AG09319 (cell line): ENCODE data around the gene CSNK1G1.

ENCODE experiments used
- DNase-seq: peaks from one replicate; pipeline ENCODE4 v3.0.0-alpha.2; 2010; ENCODE audit warnings: low read depth; ENCODE audit errors: extremely low read depth
- TF ChIP-seq, protein P1 (sequence below): IDR thresholded peaks from 2 replicates; pipeline ENCODE4 v1.5.1; 2011; ENCODE audit warnings: low read depth, mild to moderate bottlenecking, inconsistent platforms, low read length, moderate library complexity

CSNK1G1 gene

DNA sequence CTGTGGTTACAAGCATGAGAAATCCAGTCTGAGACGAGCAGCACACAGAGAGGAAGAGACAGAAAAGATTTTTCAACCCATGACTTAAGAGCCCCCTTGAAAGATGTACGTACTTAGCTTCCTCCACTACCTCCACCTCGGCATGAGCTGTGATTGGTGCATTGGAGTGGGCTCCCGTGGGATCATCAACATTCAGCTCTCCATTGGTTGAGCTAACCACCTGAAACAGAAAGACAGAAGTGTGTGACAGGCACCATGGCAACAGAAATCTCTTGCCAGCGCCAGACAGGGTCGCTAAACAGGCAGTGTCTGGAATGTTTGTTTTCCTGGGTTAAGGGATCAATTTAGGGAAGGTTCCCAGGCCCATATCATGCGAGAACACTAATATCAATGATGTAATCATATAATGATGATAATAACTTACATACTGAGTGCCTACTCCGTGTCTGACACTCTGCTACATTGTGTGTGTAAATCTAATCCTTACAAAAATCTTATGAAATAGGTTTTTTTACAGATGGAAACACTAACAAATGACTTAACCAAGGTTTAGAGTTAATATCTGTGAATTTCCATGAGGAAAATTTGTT lies 175.6 kb downstream of the CSNK1G1 start:
- no peak for DNase-seq
- TF ChIP-seq, protein P1, sequence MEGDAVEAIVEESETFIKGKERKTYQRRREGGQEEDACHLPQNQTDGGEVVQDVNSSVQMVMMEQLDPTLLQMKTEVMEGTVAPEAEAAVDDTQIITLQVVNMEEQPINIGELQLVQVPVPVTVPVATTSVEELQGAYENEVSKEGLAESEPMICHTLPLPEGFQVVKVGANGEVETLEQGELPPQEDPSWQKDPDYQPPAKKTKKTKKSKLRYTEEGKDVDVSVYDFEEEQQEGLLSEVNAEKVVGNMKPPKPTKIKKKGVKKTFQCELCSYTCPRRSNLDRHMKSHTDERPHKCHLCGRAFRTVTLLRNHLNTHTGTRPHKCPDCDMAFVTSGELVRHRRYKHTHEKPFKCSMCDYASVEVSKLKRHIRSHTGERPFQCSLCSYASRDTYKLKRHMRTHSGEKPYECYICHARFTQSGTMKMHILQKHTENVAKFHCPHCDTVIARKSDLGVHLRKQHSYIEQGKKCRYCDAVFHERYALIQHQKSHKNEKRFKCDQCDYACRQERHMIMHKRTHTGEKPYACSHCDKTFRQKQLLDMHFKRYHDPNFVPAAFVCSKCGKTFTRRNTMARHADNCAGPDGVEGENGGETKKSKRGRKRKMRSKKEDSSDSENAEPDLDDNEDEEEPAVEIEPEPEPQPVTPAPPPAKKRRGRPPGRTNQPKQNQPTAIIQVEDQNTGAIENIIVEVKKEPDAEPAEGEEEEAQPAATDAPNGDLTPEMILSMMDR = no peak

DNA sequence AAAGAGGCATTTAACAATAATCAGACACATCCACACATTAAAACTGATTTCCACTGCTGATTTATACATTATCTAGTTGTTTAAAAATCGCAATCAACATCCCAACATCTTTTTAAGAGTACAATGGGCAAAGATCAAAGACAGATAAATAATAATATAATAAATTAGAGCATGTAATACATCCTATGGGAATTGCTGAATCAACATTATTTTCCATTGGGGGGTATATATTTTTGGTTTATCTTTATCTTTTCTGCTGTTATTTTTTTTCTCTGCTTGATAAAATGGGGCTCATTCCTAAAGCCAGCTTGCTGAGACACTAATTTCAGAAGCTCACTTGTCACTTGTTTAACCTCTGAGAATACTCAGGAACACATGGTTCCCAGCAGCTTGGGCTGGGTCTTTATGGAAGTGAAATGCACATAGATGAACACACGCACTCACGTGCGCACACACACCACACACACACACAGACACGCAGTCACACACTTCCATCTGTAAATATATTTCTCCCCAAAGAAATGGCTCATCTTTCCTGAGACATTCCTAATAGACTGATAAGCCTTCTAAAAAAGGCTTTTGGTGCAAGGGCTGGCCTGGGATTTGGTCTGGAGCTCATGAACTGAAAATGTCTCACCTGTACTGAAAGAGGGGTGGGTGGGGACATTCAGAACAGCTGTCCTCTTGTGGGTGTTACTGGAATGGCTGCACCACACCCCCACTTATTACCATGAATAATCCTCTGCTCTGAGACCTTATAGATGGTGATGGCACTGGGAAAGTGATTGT lies 189.7 kb downstream of the CSNK1G1 start:
- no peak for DNase-seq
- TF ChIP-seq, protein P1 = no peak

DNA sequence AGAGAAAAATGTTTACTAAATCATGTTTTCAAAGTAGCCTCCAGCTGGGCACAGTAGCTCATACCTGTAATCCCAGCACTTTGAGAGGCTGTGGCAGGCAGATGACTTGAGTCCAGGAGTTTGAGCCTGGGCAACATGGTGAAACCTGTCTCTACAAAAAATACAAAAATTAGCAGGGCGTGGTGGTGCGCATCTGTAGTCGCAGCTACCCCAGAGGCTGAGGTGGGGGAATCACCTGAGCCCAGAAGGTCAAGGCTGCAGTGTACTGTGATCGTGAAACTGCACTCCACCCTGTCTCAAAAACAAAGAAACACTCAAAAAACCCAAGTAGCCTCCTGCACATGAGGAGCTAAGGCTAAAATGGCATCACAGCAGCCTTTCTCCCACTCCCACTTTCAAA lies 191.5 kb downstream of the CSNK1G1 start:
- TF ChIP-seq, protein P1 = no peak
- DNase-seq = no peak

DNA sequence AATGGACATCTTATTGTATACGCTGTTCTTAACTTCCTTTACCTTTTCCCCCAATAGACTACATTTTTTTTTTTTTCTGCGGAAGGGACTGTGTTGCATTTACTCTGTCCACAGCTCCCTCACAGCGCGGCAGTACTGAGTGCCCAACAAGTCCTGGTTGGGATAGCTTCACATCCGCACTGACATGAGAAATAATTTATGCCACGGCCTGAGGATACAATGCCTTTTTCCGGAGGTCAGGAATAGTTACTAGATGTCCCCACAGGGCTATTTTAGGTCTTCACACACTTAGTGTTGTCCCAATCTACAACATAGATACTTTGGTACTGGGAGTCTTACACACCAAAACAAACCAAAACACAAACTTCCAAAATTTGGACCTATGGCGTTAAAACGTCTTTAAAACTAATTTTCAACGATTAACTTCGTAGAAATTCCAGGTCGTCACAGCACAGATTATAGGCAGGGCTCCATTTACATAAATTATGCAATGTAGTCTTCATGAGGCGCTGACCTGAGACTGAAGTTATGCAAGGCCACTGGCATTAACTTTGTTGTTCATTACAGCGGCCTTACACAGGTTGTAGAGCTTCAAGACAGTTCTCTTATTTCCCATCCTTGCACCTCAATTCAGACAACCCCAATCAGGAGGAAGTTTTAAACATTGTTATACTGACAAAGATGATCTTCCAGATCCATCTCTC lies 192.2 kb downstream of the CSNK1G1 start:
- no peak for DNase-seq

DNA sequence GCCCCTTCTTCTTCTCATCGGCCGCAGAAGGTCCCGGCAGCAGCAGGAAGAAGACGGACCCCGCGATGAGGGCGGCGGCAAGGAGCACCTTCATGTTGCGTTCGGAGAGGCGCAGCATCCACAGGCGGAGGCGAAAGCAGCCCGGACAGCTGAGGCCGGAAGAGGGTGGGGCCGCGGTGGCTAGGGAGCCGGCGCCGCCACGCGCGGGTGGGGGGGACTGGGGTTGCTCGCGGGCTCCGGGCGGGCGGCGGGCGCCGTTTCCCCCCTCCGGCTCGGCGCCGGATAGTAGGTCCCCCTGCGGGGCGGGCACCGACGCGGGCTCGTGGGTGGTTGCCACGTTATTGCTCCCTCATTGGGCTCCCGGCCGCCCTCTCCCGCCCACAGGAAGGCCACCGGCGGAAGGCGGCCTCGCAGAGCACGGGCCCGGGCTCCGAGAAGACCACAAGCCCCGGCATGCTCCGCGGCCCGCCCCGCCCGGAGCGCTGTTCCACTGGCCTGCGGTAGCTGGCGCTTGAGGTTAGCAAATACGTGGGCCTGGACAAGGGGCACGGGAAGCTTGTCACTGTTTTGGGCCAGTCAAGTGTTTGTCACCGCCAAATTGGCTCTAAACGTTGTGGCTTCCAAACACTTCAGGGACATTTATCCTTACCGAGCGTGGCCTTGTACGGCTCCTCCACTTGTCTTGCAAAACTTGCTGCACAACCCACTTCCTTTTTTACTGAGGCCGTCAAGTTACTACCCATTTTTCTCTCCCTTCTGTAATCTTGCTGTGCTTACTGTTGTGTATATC lies 192.9 kb downstream of the CSNK1G1 start, which contains the start of gene PPIB:
Gene PPIB (minus strand): TSS at position 154 of the 790 bp plus-strand sequence. CDS start 36 bp downstream, at position 118.
- peak; percentile 96 for DNase-seq
- TF ChIP-seq, protein P1 = peak; percentile 53

More for the DNA sequence above, 192.2 kb downstream of the CSNK1G1 start:
- TF ChIP-seq, protein P1 = no peak

DNA sequence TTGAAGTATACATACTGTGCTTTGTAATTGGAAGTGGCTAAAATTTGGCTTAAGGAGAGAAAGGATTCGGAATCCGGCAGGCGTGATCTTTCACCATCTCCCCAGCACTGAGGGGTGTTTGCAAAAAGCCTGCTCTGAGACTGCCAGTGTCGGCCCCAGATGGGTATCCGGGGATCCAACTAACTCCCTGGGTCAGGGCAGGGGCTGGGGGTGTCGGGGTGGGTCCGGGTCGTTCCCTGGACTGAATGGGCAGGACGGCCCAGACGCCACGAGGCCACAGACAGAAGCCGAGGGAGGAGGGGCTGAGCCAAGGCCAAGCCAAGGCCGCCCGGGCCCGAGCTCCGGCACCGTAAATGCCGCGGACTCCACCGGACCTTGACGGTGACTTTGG lies 193.5 kb downstream of the CSNK1G1 start:
- DNase-seq = no peak
- TF ChIP-seq, protein P1 = no peak
